Measurements from ENCODE around the gene ADPGK. TPM values are rescaled to one million over a fixed set of nuclear protein-coding genes. Genes with fewer than 3 reads are reported as not detected.

Gene ADPGK
- total RNA-seq, 1 experiment from 2014 or later: 60.7 TPM

Other genes starting within 250 kb of the ADPGK start
- gene GOLGA6B, start 129.1 kb downstream of the ADPGK start, total RNA-seq (2014; rRNA removed): not detected in 2 replicates
- gene HIGD2B, start 97.6 kb downstream of the ADPGK start, total RNA-seq (2014; rRNA removed): not detected in 2 replicates
- gene BBS4, start 97.6 kb downstream of the ADPGK start, total RNA-seq (2014; rRNA removed): 18.1 and 20.0 TPM in 2 replicates